Left ventricle myocardium inferior (tissue), 1 donor: Measurements from ENCODE around the gene PSTPIP1. TPM values are rescaled to one million over a fixed set of nuclear protein-coding genes. Genes with fewer than 3 reads are reported as not detected.

Source experiments
- DNase-seq: peaks from one replicate; pipeline ENCODE4 v3.0.0-alpha.2; 2020
- H3K27ac ChIP-seq: fragments of 200-600 bp; replicated peaks from 2 replicates; pipeline ENCODE4 v1.8.0; 2021
- H3K27me3 ChIP-seq: fragments of 200-600 bp; 2 replicates; pipeline ENCODE4 v1.8.0; 2021; ENCODE audit warnings: low read depth
- H3K36me3 ChIP-seq: fragments of 200-600 bp; 2 replicates; pipeline ENCODE4 v1.8.0; 2021
- H3K4me1 ChIP-seq: fragments of 200-600 bp; 2 replicates; pipeline ENCODE4 v1.8.0; 2021
- H3K4me3 ChIP-seq: fragments of 200-600 bp; 2 replicates; pipeline ENCODE4 v1.8.0; 2021; ENCODE audit warnings: mild to moderate bottlenecking, moderate library complexity
- H3K9me3 ChIP-seq: fragments of 200-600 bp; replicated peaks from 2 replicates; pipeline ENCODE4 v1.8.0; 2021
- intact Hi-C: fragments of 100-400 bp; cut with micrococcal nuclease; formaldehyde crosslinking; loops from one replicate; pipeline ENCODE4 v1.11.0; 2022
- total RNA-seq: library from RNA; stranded (reverse); fragmentation: NEBNext Ultra II Directional; extraction: Animal tissue kit (Norgen Biotek cat#: 25700); gene quantifications from one replicate; pipeline ENCODE4 v1.2.1, GENCODE V29; 2021
- TF ChIP-seq, protein P1 (sequence below): fragments of 200-600 bp; IDR thresholded peaks from 2 replicates; pipeline ENCODE4 v1.8.0; 2021; ENCODE audit warnings: antibody characterized with exemption, mild to moderate bottlenecking, borderline replicate concordance
- donor health status: DM: no; HTN: yes; CAD: no; lungs with severe emphysema.

Gene PSTPIP1
- total RNA-seq, 1 donor from 2014 or later, result 3.5 TPM

DNA sequence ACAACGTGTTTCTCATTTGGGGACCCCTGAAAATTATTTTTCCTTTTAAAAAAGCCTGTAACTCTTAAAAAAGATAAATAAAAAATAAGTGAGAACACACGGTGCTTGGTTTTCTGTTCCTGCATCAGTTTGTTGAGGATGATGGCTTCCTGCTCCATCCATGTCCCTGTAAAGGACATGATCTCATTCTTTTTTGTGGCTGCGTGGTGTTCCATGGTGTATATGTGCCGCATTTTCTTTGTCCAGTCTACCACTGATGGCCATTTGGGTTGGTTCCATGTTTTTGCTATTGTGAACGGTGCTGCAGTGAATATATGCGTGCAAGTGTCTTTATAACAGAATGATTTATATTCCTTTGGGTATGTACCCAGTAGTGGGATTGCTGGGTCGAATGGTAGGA is 73.7 kb downstream of the PSTPIP1 start:
- Histone ChIP-seq H3K27ac (no peak overlapping the region), H3K4me1 (peaks cover 52% of the 10 kb centered on the region), H3K9me3 (no peaks in the 10 kb centered on the region), H3K36me3 (no peaks in the 10 kb centered on the region), H3K4me3 (no peak overlapping the region), H3K27me3 (no peaks in the 10 kb centered on the region)
- DNase-seq, result no peak
- TF ChIP-seq, protein P1, sequence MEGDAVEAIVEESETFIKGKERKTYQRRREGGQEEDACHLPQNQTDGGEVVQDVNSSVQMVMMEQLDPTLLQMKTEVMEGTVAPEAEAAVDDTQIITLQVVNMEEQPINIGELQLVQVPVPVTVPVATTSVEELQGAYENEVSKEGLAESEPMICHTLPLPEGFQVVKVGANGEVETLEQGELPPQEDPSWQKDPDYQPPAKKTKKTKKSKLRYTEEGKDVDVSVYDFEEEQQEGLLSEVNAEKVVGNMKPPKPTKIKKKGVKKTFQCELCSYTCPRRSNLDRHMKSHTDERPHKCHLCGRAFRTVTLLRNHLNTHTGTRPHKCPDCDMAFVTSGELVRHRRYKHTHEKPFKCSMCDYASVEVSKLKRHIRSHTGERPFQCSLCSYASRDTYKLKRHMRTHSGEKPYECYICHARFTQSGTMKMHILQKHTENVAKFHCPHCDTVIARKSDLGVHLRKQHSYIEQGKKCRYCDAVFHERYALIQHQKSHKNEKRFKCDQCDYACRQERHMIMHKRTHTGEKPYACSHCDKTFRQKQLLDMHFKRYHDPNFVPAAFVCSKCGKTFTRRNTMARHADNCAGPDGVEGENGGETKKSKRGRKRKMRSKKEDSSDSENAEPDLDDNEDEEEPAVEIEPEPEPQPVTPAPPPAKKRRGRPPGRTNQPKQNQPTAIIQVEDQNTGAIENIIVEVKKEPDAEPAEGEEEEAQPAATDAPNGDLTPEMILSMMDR, result no peak
- intact Hi-C loops, result no loop called here

DNA sequence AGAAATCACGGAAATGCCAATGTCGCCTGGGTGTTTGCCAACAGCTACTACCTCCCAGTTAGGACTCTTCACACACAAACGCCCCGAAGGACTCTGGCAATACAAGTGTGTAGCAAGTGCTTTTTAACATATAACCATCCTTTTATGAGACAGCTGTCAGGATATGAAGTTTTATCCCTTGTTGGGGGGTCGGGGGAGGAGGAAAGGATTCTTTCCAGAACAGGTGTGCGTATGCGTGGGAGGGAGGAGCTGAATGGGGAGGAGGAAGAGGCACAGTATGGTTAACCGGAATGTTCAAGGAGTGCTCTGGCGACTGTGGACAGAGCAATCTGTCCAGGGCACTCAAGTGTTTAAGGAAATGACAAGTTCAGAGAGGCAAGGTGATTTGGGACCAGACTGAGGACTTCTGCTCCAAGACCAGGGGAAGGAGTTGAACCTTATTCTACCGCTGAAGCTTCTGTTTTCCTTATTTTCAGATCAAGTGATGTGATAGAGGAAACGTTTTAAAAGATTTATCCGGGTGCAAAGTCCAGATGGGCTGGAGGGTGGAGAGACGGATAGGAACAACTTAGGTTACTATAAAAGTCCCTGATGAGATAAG is 74.7 kb downstream of the PSTPIP1 start:
- H3K4me1 ChIP-seq, result peaks cover 47% of the 10 kb centered on the region
- intact Hi-C loops, result no loop called here
- no peak for DNase-seq

DNA sequence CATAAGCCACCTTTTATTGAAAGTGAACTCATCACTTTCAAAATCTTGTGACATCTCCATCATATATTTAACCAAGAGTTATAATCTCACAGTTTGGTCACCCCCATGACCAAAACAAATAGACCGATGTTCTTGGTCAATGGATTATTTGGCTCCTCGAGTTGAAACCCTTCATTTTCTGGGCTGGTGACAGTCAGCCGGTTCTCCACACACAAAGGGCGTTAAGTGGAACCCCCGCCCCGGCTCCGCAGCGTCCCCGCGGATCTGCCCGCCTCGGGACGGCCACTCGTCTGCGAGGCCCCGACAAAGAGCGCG is 75.2 kb downstream of the PSTPIP1 start:
- DNase-seq, result no peak
- intact Hi-C loops, result no loop called here

More for the DNA sequence above, 74.7 kb downstream of the PSTPIP1 start:
- H3K27me3 ChIP-seq, result no peaks in the 10 kb centered on the region
- no peaks in the 10 kb centered on the region for H3K36me3 ChIP-seq
- TF ChIP-seq, protein P1, result no peak
- no peaks in the 10 kb centered on the region for H3K9me3 ChIP-seq
- H3K4me3 ChIP-seq, result peak overlapping the region; percentile 76
- H3K27ac ChIP-seq, result peak overlapping the region; percentile 90

DNA sequence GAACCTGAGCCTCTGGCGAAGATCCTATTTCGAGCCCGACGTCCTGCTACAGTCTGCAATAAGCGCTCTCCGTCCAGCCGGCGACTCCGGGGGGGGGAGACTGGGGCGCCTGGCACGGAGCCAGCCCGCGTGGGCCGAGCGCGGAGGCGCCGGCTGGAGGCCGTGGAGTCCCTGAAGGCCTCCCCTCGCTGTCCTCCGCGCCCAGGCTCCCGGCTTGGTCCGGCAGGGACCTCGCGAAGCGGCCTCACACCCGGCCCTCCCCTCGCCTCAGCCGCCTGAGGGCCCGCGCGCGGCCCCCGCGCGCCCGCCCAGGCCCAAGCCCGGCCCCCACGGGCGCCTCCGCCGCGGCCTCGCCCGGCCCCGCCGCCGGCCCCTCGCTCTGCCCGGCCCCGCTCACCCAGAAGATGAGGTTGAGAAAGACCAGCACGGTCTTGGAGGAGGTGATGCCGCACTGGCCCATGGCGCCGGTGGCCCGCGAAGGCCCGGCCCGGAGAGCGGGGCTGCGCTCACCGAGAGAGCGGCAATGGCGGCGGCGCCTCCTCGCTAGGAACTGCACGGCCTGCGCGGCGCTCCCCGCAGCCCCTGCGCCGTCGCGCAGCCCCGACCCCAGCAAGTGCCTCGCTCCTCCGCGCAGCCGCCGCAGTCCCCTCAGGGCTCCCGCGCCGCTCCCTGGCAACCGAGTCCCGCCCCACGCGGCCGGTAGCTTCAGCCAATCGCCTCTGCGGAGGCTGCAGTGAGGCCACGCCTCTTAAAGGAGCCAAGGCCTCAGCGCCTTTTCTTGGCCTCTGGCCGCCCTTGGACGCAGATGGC is 75.8 kb downstream of the PSTPIP1 start, which contains the start of gene TSPAN3:
Gene TSPAN3 (minus strand): TSS at position 615 of the 810 bp plus-strand sequence. CDS start 155 bp downstream, at position 460.
- peak within 1 kb of the TSS; percentile 90 for H3K27ac ChIP-seq
- TF ChIP-seq, protein P1, result no peak
- no peaks in the 10 kb centered on the region for H3K27me3 ChIP-seq
- H3K4me1 ChIP-seq, result peaks cover 44% of the 10 kb centered on the region
- peak within 1 kb of the TSS; percentile 76 for H3K4me3 ChIP-seq
- H3K9me3 ChIP-seq, result no peaks in the 10 kb centered on the region
- no peaks in the 10 kb centered on the region for H3K36me3 ChIP-seq
- peak; percentile 93 for DNase-seq
- intact Hi-C loops, result no loop called here

More for the DNA sequence above, 75.2 kb downstream of the PSTPIP1 start:
- no peaks in the 10 kb centered on the region for H3K36me3 ChIP-seq
- H3K4me3 ChIP-seq, result peak overlapping the region; percentile 76
- no peaks in the 10 kb centered on the region for H3K27me3 ChIP-seq
- H3K9me3 ChIP-seq, result no peaks in the 10 kb centered on the region
- H3K27ac ChIP-seq, result peak overlapping the region; percentile 90
- TF ChIP-seq, protein P1, result no peak
- peaks cover 44% of the 10 kb centered on the region for H3K4me1 ChIP-seq

DNA sequence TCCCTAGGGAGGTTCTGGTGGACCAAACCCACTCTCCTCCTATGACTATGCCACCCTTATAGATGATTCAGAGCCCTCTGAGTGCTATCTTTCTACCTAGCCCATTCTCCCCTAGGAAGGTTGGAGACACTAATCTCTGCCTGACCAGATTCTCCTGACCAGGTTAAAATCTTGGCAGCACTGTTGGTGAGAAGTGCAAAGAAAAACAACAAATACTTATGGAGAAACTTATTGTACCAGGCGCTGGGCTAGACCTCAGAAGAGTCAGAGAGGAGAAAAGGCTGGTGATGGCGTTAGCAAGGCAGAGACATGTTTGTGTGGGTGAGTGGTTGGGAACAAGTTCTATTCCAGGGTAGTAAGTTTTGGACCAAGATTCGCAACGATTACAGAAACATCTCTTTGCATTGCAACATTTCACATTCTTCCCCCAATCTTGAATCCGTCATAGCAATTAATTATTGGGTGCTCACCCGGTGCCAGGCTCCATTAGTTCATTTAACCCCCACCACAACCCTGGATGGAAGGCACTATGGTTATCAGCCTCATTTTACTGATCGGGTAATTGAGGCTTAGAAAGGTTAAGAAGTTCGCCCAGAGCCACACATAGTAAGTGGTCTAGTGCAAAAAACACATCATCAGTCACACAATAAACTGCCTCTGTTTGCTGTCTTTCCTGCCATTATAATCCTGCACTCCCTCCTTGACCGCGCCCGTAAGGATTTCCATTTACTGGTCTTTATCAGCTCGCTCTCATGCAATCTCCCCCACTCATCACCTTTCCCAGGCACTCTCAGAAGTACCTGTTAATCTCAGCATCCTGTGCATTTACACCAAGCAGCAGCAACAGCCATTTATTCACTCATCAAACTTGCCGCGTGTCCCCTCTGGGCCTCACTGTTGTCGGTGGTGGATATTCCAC is 76.6 kb downstream of the PSTPIP1 start:
- Histone ChIP-seq H3K4me3 (peak overlapping the region; percentile 76), H3K9me3 (no peaks in the 10 kb centered on the region), H3K36me3 (no peaks in the 10 kb centered on the region), H3K27me3 (no peaks in the 10 kb centered on the region), H3K4me1 (peaks cover 43% of the 10 kb centered on the region), H3K27ac (peak overlapping the region; percentile 90)
- intact Hi-C loops, result no loop called here
- DNase-seq, result no peak
- TF ChIP-seq, protein P1, result no peak
